Measurements from ENCODE around the gene UCHL3. TPM values are rescaled to one million over a fixed set of nuclear protein-coding genes. Genes with fewer than 3 reads are reported as not detected.

The UCHL3 gene
- polyA plus RNA-seq, 1 donor from 2014 or later, result 47.1 TPM

- Histone ChIP-seq H3F3A (ENCODE audit: insufficient read depth, low read length, poor library complexity, severe bottlenecking) (no peaks in the 10 kb centered on the region), H3K36me3 (ENCODE audit: insufficient read depth, low read length) (no peaks in the 10 kb centered on the region), H3K9ac (ENCODE audit: low read length) (no peak overlapping the region), H3K9me3 (ENCODE audit: low read length) (no peaks in the 10 kb centered on the region), H3K4me3 (ENCODE audit: low read length) (no peak overlapping the region), H4K20me1 (ENCODE audit: insufficient read depth) (no peaks in the 10 kb centered on the region), H3K9me2 (ENCODE audit: insufficient read depth, low read length) (no peaks in the 10 kb centered on the region), H3K27ac (ENCODE audit: low read length) (no peak overlapping the region), H3K4me2 (ENCODE audit: low read length) (no peak overlapping the region), H3K27me3 (ENCODE audit: insufficient read depth, low read depth, low read length) (no peaks in the 10 kb centered on the region), H3K79me2 (replicated peaks; ENCODE audit: insufficient read depth, low read length) (no peaks in the 10 kb centered on the region), H2AFZ (ENCODE audit: low read depth, low read length) (no peak overlapping the region)
- TF ChIP-seq POLR2AphosphoS5 (IDR thresholded peaks at IDR 0.05), result no peak
- no peak for TF ChIP-seq MXI1 (conservative IDR thresholded peaks at IDR 0.05; ENCODE audit: poor library complexity, severe bottlenecking)
- no peak for TF ChIP-seq RAD21 (conservative IDR thresholded peaks at IDR 0.05)
- TF ChIP-seq REST (IDR thresholded peaks at IDR 0.05; ENCODE audit: borderline replicate concordance), result no peak
- no peak for TF ChIP-seq SMC3 (conservative IDR thresholded peaks at IDR 0.05; ENCODE audit: poor library complexity)
- no peak for TF ChIP-seq EZH2 (IDR thresholded peaks at IDR 0.05; ENCODE audit: borderline replicate concordance, insufficient read depth, low read length, poor library complexity, severe bottlenecking)
- TF ChIP-seq, protein P1, sequence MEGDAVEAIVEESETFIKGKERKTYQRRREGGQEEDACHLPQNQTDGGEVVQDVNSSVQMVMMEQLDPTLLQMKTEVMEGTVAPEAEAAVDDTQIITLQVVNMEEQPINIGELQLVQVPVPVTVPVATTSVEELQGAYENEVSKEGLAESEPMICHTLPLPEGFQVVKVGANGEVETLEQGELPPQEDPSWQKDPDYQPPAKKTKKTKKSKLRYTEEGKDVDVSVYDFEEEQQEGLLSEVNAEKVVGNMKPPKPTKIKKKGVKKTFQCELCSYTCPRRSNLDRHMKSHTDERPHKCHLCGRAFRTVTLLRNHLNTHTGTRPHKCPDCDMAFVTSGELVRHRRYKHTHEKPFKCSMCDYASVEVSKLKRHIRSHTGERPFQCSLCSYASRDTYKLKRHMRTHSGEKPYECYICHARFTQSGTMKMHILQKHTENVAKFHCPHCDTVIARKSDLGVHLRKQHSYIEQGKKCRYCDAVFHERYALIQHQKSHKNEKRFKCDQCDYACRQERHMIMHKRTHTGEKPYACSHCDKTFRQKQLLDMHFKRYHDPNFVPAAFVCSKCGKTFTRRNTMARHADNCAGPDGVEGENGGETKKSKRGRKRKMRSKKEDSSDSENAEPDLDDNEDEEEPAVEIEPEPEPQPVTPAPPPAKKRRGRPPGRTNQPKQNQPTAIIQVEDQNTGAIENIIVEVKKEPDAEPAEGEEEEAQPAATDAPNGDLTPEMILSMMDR (IDR thresholded peaks at IDR 0.05; ENCODE audit: poor library complexity, severe bottlenecking), result no peak
- TF ChIP-seq EP300 (conservative IDR thresholded peaks at IDR 0.05; ENCODE audit: poor library complexity, severe bottlenecking), result no peak
These were observed 53.4 kb downstream of the UCHL3 start for GRCh38 chr13:75603038-75603437.

DNA sequence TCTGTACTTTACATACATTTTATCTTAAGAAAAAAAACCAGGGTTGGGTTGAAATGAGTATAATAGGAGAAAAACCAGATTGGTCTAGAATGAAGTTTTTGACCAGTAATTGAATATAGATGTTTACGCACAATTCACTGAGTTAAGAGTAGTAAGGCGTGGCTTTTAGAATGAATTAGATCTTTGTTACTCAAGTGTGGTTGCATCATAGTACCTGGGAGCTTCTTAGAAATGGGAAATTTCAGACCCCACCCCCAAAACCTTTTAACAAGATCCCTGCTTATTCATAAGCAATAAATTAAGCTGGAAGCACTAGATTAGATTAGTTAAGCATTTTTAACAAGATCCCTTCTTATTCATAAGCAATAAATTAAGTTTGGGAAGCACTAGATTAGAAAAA lies 57.9 kb downstream of the UCHL3 start:
- Histone ChIP-seq H3K9me2 (ENCODE audit: insufficient read depth, low read length) (no peaks in the 10 kb centered on the region), H3K9me3 (ENCODE audit: low read length) (no peaks in the 10 kb centered on the region), H3K4me3 (ENCODE audit: low read length) (no peak overlapping the region), H3K27ac (ENCODE audit: low read length) (no peak overlapping the region), H3F3A (ENCODE audit: insufficient read depth, low read length, poor library complexity, severe bottlenecking) (no peaks in the 10 kb centered on the region), H4K20me1 (ENCODE audit: insufficient read depth) (no peaks in the 10 kb centered on the region), H3K79me2 (replicated peaks; ENCODE audit: insufficient read depth, low read length) (no peaks in the 10 kb centered on the region), H3K27me3 (ENCODE audit: insufficient read depth, low read depth, low read length) (no peaks in the 10 kb centered on the region), H3K4me2 (ENCODE audit: low read length) (no peak overlapping the region), H2AFZ (ENCODE audit: low read depth, low read length) (no peak overlapping the region), H3K36me3 (ENCODE audit: insufficient read depth, low read length) (no peaks in the 10 kb centered on the region), H3K9ac (ENCODE audit: low read length) (no peak overlapping the region)
- TF ChIP-seq SMC3 (conservative IDR thresholded peaks at IDR 0.05; ENCODE audit: poor library complexity) (no peak), EP300 (conservative IDR thresholded peaks at IDR 0.05; ENCODE audit: poor library complexity, severe bottlenecking) (no peak), EZH2 (IDR thresholded peaks at IDR 0.05; ENCODE audit: borderline replicate concordance, insufficient read depth, low read length, poor library complexity, severe bottlenecking) (no peak)
- TF ChIP-seq, protein P1 (IDR thresholded peaks at IDR 0.05; ENCODE audit: poor library complexity, severe bottlenecking), result no peak
